Cardiac muscle cell (in vitro differentiated cells and primary cell): ENCODE results near the gene SLC9A9. TPM values are rescaled to one million over a fixed set of nuclear protein-coding genes. Genes with fewer than 3 reads are reported as not detected.

Experiments used
- DNase-seq, 2 donors: peaks; one replicate each; pipeline versions ENCODE4 v3.0.0 to v3.0.0-alpha.2; 2010 to 2017; ENCODE audit warnings: low read depth in 1 of 2, low spot score in 1 of 2
- H3K27ac ChIP-seq: fragments of 200-600 bp; sonication (generic); 2 replicates; pipeline ENCODE4 v1.5.1; 2016
- H3K27me3 ChIP-seq: fragments of 200-600 bp; sonication (generic); 2 replicates; pipeline ENCODE4 v1.6.0; 2016; ENCODE audit warnings: control low read depth
- H3K36me3 ChIP-seq: fragments of 200-600 bp; sonication (generic); 2 replicates; pipeline ENCODE4 v1.5.1; 2016; ENCODE audit warnings: control low read depth
- H3K4me1 ChIP-seq: fragments of 200-600 bp; sonication (generic); 2 replicates; pipeline ENCODE4 v1.8.1; 2017; ENCODE audit warnings: low read depth, mild to moderate bottlenecking, mixed run types
- H3K4me3 ChIP-seq: fragments of 200-600 bp; sonication (generic); 2 replicates; pipeline ENCODE4 v1.5.1; 2016; ENCODE audit warnings: mild to moderate bottlenecking
- H3K9me3 ChIP-seq: fragments of 200-600 bp; sonication (generic); 2 replicates; pipeline ENCODE4 v1.5.1; 2017; ENCODE audit warnings: low read depth, mild to moderate bottlenecking, control low read depth
- polyA plus RNA-seq: library from polyadenylated mRNA; unstranded; fragments of >200 nt; fragmentation: Nextera tagmentation; extraction: Ambion mirVana; gene quantifications from 2 replicates; pipeline ENCODE4 v1.2.1, GENCODE V29; 2016
- total RNA-seq: library from RNA; depleted of rRNA; stranded (reverse); fragments of >200 nt; gene quantifications from 2 replicates; pipeline ENCODE4 v1.2.3, GENCODE V29; 2016
- TF ChIP-seq, protein P1 (sequence below): IDR thresholded peaks from 2 replicates; pipeline ENCODE4 v1.5.1; 2012; ENCODE audit warnings: low read depth, mild to moderate bottlenecking, low read length

SLC9A9 gene
- total and polyA plus RNA-seq, 2 experiments from 2014 or later: 0.73 to 1.5 TPM

DNA sequence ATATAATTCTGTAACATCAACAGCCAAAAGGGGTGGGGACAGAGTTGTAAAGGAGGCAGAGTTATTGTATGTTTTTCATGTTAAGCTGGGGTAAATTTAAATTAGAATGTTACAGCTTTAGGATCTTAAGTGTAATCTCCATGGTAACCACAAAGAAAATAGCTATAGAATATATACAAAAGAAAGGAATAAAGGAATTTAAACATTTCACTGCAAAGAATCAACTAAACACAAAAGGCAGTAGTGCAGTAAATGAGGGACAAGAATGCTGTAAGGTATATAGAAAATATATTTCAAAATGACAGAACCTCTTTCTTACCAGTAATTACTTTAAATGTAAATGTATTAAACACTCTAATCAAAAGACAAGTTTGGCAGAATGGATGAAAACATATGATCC is 361.7 kb downstream of the SLC9A9 start:
- H3K4me3 ChIP-seq: no peak overlapping the region
- DNase-seq: no peak
- H3K36me3 ChIP-seq: no peaks in the 10 kb centered on the region
- peaks cover 5% of the 10 kb centered on the region for H3K4me1 ChIP-seq
- no peak overlapping the region for H3K27ac ChIP-seq
- no peaks in the 10 kb centered on the region for H3K9me3 ChIP-seq
- TF ChIP-seq, protein P1, sequence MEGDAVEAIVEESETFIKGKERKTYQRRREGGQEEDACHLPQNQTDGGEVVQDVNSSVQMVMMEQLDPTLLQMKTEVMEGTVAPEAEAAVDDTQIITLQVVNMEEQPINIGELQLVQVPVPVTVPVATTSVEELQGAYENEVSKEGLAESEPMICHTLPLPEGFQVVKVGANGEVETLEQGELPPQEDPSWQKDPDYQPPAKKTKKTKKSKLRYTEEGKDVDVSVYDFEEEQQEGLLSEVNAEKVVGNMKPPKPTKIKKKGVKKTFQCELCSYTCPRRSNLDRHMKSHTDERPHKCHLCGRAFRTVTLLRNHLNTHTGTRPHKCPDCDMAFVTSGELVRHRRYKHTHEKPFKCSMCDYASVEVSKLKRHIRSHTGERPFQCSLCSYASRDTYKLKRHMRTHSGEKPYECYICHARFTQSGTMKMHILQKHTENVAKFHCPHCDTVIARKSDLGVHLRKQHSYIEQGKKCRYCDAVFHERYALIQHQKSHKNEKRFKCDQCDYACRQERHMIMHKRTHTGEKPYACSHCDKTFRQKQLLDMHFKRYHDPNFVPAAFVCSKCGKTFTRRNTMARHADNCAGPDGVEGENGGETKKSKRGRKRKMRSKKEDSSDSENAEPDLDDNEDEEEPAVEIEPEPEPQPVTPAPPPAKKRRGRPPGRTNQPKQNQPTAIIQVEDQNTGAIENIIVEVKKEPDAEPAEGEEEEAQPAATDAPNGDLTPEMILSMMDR: no peak
- no peaks in the 10 kb centered on the region for H3K27me3 ChIP-seq

GRCh38 chr3:143484846-143485512 is 363.3 kb downstream of the SLC9A9 start:
- H3K36me3 ChIP-seq: no peaks in the 10 kb centered on the region
- no peaks in the 10 kb centered on the region for H3K27me3 ChIP-seq
- no peak overlapping the region for H3K27ac ChIP-seq
- H3K4me3 ChIP-seq: no peak overlapping the region
- no peaks in the 10 kb centered on the region for H3K9me3 ChIP-seq
- TF ChIP-seq, protein P1: no peak
- H3K4me1 ChIP-seq: peaks cover 5% of the 10 kb centered on the region
- no peak for DNase-seq

DNA sequence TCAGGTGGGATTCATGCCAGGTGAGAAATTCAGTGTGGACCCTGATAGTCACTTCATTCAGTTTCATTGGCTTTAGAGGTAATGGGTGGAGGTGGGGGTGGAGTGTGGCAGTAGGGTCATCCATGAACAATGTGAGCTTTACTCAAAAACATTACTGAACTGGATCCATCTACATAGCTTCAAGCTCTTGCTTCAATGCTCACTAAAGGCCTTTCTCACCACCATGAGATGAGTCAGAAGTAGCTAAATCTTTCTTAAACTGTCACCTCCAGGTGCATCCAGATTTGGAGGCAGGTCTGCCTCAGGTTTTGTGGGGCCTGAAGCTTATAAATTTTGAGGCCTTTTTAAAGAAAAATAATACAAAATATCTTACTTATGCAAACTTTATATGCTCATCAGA is 365.1 kb downstream of the SLC9A9 start:
- Histone ChIP-seq H3K4me3 (no peak overlapping the region), H3K4me1 (peaks cover 5% of the 10 kb centered on the region), H3K36me3 (no peaks in the 10 kb centered on the region), H3K27ac (no peak overlapping the region), H3K9me3 (no peaks in the 10 kb centered on the region), H3K27me3 (no peaks in the 10 kb centered on the region)
- DNase-seq: no peak
- TF ChIP-seq, protein P1: no peak

- Histone ChIP-seq H3K27ac (no peak overlapping the region), H3K36me3 (no peaks in the 10 kb centered on the region), H3K4me1 (peaks cover 5% of the 10 kb centered on the region), H3K4me3 (no peak overlapping the region), H3K9me3 (no peaks in the 10 kb centered on the region), H3K27me3 (no peaks in the 10 kb centered on the region)
- TF ChIP-seq, protein P1: no peak
- DNase-seq: peak in 1 of 2 donors; percentile 3
These were observed 365.9 kb downstream of the SLC9A9 start for GRCh38 chr3:143482106-143483088.

- Histone ChIP-seq H3K27ac (no peak overlapping the region), H3K4me3 (no peak overlapping the region), H3K4me1 (peaks cover 5% of the 10 kb centered on the region), H3K9me3 (no peaks in the 10 kb centered on the region), H3K36me3 (no peaks in the 10 kb centered on the region), H3K27me3 (no peaks in the 10 kb centered on the region)
- DNase-seq: peak in 1 of 2 donors; percentile 36
- TF ChIP-seq, protein P1: no peak
These were observed 367.9 kb downstream of the SLC9A9 start for GRCh38 chr3:143480344-143480743.
